ENCODE data around the gene ATXN1L.

- TF ChIP-seq YY1 (IDR thresholded peaks at IDR 0.05; ENCODE audit: insufficient read depth, insufficient read length) = no peak
- TF ChIP-seq SUZ12 (IDR thresholded peaks at IDR 0.05; ENCODE audit: extremely low read depth, insufficient read depth, insufficient read length) = no peak
These were observed 34.4 kb downstream of the ATXN1L start for GRCh38 chr16:71880176-71880575.
